NCI-H1417 (cell line): ENCODE measurements around the gene VGLL4.
"Not testable (repeated sequence)": the region's sequence is repeated elsewhere in the genome, so short reads cannot be mapped to it uniquely, and the experiment has no call there.

Experiments used
- DNase-seq, 3 experiments: peaks; one replicate each; lab custom pipeline; 2025; lab: John Stamatoyannopoulos, UW

Gene VGLL4

DNA sequence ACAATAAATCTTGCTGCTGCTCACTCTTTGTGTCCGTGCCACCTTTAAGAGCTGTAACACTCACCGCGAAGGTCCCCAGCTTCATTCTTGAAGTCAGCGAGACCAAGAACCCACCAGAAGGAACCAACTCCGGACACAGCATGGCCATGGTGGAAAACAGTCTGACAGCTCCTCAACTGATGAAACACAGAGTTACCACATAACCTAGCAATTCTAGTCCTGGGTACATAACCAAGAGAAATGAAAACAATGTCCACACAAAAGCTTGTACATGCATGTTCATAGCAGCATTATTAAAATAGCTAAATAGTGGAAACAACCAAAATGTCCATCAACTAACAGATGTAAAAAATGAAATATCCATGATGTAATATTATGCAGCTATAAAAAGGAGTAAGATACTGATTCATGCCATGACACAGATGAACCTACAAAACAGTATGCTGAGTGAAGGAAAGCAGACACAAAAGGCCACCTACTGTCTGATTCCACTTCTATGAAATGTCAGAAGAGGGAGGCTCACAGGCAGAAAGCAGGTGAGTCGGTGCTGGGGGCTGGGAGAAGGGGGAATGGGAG lies 36.8 kb downstream of the VGLL4 start:
- DNase-seq = no peak

DNA sequence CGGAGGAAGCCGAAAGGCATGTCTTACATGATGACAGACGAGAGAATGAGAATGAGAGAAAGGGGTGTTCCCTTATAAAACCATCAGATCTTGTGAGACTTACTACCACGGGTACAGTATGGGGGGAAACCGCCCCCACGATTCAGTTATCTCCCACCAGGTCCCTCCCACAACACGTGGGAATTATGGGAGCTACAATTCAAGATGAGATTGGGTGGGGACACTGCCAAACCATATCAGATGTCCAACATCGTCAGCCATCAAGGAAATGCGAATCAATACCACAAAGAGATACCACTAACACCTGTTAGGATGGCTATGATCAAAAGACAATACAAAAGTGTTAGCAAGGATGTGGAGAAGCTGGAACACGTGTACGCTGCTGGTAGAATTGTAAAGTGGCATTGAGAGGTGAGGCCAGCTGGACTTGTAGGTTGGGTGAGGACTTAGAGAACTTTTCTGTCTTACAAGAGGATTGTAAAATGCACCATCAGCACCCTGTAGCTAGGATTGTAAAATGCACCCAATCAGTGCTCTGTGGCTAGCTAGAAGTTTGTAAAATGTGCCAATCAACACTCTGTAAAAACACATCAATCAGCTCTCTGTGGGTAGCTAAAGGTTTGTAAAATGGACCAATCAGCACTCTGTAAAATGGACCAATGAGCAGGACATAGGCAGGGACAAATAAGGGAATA lies 37.5 kb downstream of the VGLL4 start:
- DNase-seq = no peak

GRCh38 chr3:11605398-11605797 lies 38.3 kb downstream of the VGLL4 start:
- no peak for DNase-seq

GRCh38 chr3:11604139-11604892 lies 39.4 kb downstream of the VGLL4 start:
- no peak for DNase-seq

- DNase-seq = no peak
These were observed 40.1 kb downstream of the VGLL4 start for GRCh38 chr3:11603628-11604027.

GRCh38 chr3:11602886-11603527 lies 40.7 kb downstream of the VGLL4 start:
- no peak for DNase-seq

DNA sequence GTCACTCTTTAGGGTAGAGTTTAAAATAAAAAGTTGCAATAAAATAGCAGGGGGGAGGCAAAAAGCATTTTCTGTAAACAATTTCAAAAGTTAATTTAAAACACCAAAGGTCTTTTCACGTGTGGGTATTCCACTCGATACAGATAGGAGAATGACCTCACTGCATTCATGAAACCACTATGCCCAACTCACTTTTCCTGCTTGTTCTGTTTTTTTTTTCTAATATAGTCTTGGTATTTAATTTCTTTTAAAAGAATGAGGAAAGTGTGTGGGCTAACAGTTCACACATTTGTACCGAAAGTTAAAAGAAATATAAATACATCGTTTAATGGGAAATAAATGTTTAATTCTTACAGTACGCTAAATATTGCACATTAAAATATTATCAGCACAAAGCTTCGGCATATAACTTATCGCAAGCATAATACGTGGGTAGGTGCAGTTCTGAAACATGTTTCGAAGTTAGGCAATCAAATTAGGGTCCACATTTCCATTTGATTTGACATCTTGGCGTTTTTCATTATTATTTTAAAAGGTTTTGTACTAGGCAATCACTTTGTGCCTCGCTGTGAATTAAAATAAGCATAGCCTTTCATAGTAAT lies 41.4 kb downstream of the VGLL4 start:
- no peak for DNase-seq

DNA sequence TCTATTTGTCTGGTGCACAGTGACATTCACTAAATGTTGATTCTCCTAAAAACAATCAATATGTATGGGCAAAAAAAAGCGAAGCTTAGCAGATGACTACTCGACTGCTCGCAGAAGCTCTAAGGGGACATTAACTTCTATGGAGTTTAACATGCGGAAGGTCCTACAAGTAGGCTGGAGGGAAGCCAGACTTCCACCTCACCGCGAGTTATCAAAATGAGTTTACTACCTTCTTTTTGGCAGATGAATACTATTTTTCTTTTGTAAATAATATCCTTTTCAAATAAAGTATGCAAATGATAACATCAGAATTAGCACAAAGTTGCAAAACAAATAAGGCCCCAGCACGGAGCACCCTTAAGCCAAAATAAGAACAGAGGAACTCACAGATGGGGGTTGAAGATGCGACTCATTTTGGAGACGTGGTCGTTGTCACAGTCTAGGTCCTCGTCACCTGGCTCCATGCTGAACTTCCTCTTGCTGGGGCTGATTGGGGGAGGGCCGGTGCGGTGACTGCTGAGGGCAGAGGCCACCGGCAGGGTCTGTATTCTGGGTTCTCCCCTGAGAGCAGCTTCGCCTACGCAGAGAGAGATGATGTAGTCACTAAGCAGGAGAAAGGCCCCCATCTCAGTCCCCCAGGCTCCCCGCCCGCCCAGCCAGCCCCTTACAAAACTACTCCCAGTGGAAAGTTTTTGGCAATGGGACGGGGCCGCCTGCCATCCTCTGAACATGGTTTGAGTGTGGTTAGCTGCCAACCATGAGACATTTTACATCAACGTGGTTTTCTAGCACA lies 42.1 kb downstream of the VGLL4 start:
- no peak for DNase-seq

GRCh38 chr3:11600501-11601282 lies 43.0 kb downstream of the VGLL4 start:
- DNase-seq = no peak

GRCh38 chr3:11596387-11596786 lies 47.3 kb downstream of the VGLL4 start:
- no peak for DNase-seq

DNA sequence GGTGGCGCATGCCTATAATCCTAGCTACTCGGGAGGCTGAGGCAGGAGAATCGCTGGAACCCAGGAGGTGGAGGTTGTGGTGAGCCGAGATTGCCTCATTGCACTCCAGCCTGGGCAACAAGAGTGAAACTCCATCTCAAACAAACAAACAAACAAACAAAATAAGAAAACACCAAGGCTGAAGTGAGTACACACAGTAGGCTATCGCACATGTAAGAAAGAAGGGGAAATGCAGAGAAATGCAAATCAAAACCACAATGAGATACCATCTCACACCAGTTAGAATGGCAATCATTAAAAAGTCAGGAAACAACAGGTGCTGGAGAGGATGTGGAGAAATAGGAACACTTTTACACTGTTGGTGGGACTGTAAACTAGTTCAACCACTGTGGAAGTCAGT lies 48.7 kb downstream of the VGLL4 start:
- DNase-seq = not testable (repeated sequence)

- no peak for DNase-seq
These were observed 50.2 kb downstream of the VGLL4 start for GRCh38 chr3:11593318-11594034.

GRCh38 chr3:11592445-11593298 lies 51.0 kb downstream of the VGLL4 start:
- no peak for DNase-seq

- peak in 2 of 3 experiments; percentile 8 to 78 for DNase-seq
These were observed 52.1 kb downstream of the VGLL4 start for GRCh38 chr3:11591391-11592282.

DNA sequence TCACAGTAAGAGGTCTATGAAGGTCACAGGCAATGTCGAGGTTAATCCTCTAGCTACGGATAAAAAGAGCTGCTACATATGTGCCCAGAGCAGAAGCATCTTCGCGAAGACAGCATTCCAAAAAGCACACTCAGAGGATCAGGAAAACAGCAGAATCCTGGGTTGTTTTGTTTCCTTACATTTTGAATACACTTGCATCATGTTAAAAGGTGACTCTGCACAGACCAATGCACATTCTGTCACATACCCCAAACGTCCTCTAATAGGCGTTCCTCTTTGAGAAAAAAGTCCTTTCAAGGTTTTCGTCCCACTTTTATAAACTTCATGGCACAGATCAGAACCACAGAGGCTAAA lies 52.7 kb downstream of the VGLL4 start:
- no peak for DNase-seq

GRCh38 chr3:11589706-11590105 lies 54.0 kb downstream of the VGLL4 start:
- no peak for DNase-seq

- no peak for DNase-seq
These were observed 55.0 kb downstream of the VGLL4 start for GRCh38 chr3:11588755-11589154.

DNA sequence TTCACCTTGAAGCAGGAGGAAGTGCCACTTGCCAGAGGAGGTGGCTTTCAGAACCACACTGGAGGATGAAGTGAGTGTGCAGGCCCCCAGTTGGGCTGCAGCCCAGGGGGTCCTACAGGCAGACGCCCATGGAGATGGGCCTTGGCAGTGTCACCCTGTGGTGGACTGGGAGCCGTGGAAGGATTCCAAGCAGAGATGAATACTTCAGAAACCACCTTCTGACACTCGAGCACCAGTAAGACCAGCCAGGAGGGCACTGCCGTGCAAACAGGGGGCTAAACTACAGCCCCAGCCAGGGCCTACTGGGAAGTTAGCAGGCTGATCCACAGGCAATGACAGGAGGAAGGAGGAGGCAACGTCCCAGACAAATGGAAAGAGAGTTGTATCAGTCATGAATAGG lies 55.4 kb downstream of the VGLL4 start:
- no peak for DNase-seq
